Spleen (tissue), 11 donors: Measurements from ENCODE around the gene MRPL55. TPM values are rescaled to one million over a fixed set of nuclear protein-coding genes. Genes with fewer than 3 reads are reported as not detected.

Experiments used
- DNase-seq: peaks from one replicate; pipeline ENCODE4 v3.0.0-alpha.2; 2020
- H3K27ac ChIP-seq, 8 donors: fragments of 200-600 bp; sonication (generic) in 7 of 8; 1 replicate in 4 of 8; 2 replicates in 4 of 8; pipeline versions ENCODE4 v1.5.0 to v1.8.0; 2016 to 2021; ENCODE audit warnings: inconsistent platforms in 4 of 8, mild to moderate bottlenecking in 4 of 8, moderate library complexity in 1 of 8
- H3K27me3 ChIP-seq, 7 donors: fragments of 200-600 bp; sonication (generic) in 6 of 7; replicated peaks in 1 of 7; 1 replicate in 4 of 7; 2 replicates in 3 of 7; pipeline versions ENCODE4 v1.5.0 to v1.8.0; 2016 to 2021; ENCODE audit warnings: inconsistent platforms in 3 of 7, mild to moderate bottlenecking in 1 of 7
- H3K36me3 ChIP-seq, 6 donors: fragments of 200-600 bp; sonication (generic) in 5 of 6; 1 replicate in 4 of 6; 2 replicates in 2 of 6; pipeline versions ENCODE4 v1.5.0 to v1.8.0; 2016 to 2021; ENCODE audit warnings: inconsistent platforms in 2 of 6
- H3K4me1 ChIP-seq, 6 donors: fragments of 200-600 bp; sonication (generic) in 5 of 6; 1 replicate in 3 of 6; 2 replicates in 3 of 6; pipeline versions ENCODE4 v1.5.0 to v1.8.0; 2016 to 2021; ENCODE audit warnings: inconsistent platforms in 3 of 6
- H3K4me3 ChIP-seq, 8 donors: fragments of 200-600 bp; sonication (generic) in 7 of 8; 1 replicate in 4 of 8; 2 replicates in 4 of 8; pipeline versions ENCODE4 v1.5.0 to v1.8.0; 2016 to 2021; ENCODE audit warnings: inconsistent platforms in 4 of 8, mild to moderate bottlenecking in 4 of 8, moderate library complexity in 2 of 8
- H3K9me3 ChIP-seq, 8 donors: fragments of 200-600 bp; sonication (generic) in 7 of 8; 1 replicate in 4 of 8; 2 replicates in 4 of 8; pipeline versions ENCODE4 v1.5.0 to v1.8.0; 2016 to 2021; ENCODE audit warnings: inconsistent platforms in 4 of 8
- CTCF ChIP-seq, 11 experiments: fragments of 200-600 bp in 7 of 11; fragments of 450-650 bp in 4 of 11; sonication (generic) in 4 of 11; IDR thresholded peaks in 8 of 11; conservative IDR thresholded peaks in 3 of 11; 1 replicate in 7 of 11; 2 replicates in 4 of 11; pipeline versions ENCODE4 v1.4.0 to v1.8.0; 2016 to 2021; ENCODE audit warnings: antibody characterized with exemption in 11 of 11, inconsistent platforms in 4 of 11, mild to moderate bottlenecking in 1 of 11
- POLR2A ChIP-seq, 3 donors: fragments of 450-650 bp; IDR thresholded peaks; one replicate each; pipeline ENCODE4 v1.5.1; 2017; ENCODE audit warnings: antibody characterized with exemption in 3 of 3, mild to moderate bottlenecking in 1 of 3
- POLR2AphosphoS5 ChIP-seq, 3 donors: sonication (generic); formaldehyde crosslinking; IDR thresholded peaks; one replicate each; pipeline ENCODE4 v1.5.1; 2017; ENCODE audit warnings: antibody characterized with exemption in 3 of 3
- WGBS, 5 donors: extraction: QIAGEN DNeasy Blood & Tissue Kit in 3 of 5; methylation state at CpG; one replicate each; pipeline versions ENCODE4 v1.1.5 to v1.1.7; 2013 to 2018; 5-methylcytosine and 5-hydroxymethylcytosine counted together
- intact Hi-C: fragments of 100-400 bp; cut with DNase I; formaldehyde crosslinking; loops from one replicate; pipeline ENCODE4 v1.15.0; 2023; ENCODE audit warnings: low total_unique reads
- polyA plus RNA-seq, 3 donors: library from polyadenylated mRNA; stranded (reverse); fragments of 200-250 nt; gene quantifications; one replicate each; pipeline ENCODE4 v1.2.1, GENCODE V29; 2013
- total RNA-seq, 7 donors: library from RNA; depleted of rRNA in 3 of 7; stranded (reverse); fragments of >200 nt in 3 of 7; fragmentation: NEBNext Ultra II Directional in 4 of 7; extraction: Animal tissue kit (Norgen Biotek cat#: 25700) in 4 of 7; gene quantifications; one replicate each; pipeline versions ENCODE4 v1.1.0 to v1.2.1, GENCODE V29; 2016 to 2021
- donor health status: healthy with polysubstance abuse.
- donor health status: DM: no; HTN: no; CAD: no; lungs with moderate emphysema.
- donor health status: DM: no; HTN: no; CAD: no.
- donor health status: Bipolar disorder and iron deficiency.
- donor health status: healthy.
- donor health status: DM: no; HTN: no; CAD: no.
- donor health status: DM: yes; HTN: yes; CAD: no.

MRPL55 gene
- total and polyA plus RNA-seq, 10 donors = 32.3 to 114 (median 72.1) TPM

- Histone ChIP-seq H3K4me1 (peaks cover 0 to 25% (median 19%) of the 10 kb centered on the region in 6 donors), H3K4me3 (no peak overlapping the region), H3K36me3 (no peaks in the 10 kb centered on the region), H3K27me3 (peaks cover 26 to 94% (median 87%) of the 10 kb centered on the region in 7 donors), H3K9me3 (no peaks in the 10 kb centered on the region), H3K27ac (no peak overlapping the region)
- peak; percentile 34 for DNase-seq
- WGBS, 5 donors = 61 to 78% (median 73%) methylated on average over 4 to 10 of the region's 10 CpGs
- TF ChIP-seq POLR2A (IDR thresholded peaks at IDR 0.05) = no peak
- no peak for TF ChIP-seq CTCF (IDR thresholded peaks at IDR 0.05 in 8 of 11, conservative IDR thresholded peaks at IDR 0.05 in 3 of 11)
- no peak for TF ChIP-seq POLR2AphosphoS5 (IDR thresholded peaks at IDR 0.05)
- intact Hi-C loops = no loop called here
Observed at GRCh38 chr1:228061411-228062084, 47.6 kb downstream of the MRPL55 start.

DNA sequence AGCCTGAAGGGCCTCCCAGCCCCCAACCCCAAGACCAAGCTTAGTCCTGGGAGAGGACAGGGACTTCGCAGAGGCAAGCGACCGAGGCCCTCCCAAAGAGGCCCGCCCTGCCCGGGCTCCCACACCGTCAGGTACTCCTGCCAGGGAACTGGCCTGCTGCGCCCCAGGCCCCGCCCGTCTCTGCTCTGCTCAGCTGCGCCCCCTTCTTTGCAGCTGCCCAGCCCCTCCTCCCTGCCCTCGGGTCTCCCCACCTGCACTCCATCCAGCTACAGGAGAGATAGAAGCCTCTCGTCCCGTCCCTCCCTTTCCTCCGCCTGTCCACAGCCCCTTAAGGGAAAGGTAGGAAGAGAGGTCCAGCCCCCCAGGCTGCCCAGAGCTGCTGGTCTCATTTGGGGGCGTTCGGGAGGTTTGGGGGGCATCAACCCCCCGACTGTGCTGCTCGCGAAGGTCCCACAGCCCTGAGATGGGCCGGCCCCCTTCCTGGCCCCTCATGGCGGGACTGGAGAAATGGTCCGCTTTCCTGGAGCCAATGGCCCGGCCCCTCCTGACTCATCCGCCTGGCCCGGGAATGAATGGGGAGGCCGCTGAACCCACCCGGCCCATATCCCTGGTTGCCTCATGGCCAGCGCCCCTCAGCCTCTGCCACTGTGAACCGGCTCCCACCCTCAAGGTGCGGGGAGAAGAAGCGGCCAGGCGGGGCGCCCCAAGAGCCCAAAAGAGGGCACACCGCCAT is 48.5 kb downstream of the MRPL55 start:
- Histone ChIP-seq H3K36me3 (no peaks in the 10 kb centered on the region), H3K27me3 (peaks cover 26 to 90% (median 77%) of the 10 kb centered on the region in 7 donors), H3K9me3 (no peaks in the 10 kb centered on the region), H3K4me1 (peaks cover 0 to 25% (median 19%) of the 10 kb centered on the region in 6 donors), H3K4me3 (peak overlapping the region in 5 of 8 donors; percentile 26 to 63 (median 32)), H3K27ac (no peak overlapping the region)
- peak; percentile 63 for DNase-seq
- 10 to 19% (median 14%) methylated on average over 23 to 34 of the region's 34 CpGs for WGBS, 5 donors
- intact Hi-C loops = no loop called here
- no peak for TF ChIP-seq CTCF (IDR thresholded peaks at IDR 0.05 in 8 of 11, conservative IDR thresholded peaks at IDR 0.05 in 3 of 11)
- TF ChIP-seq POLR2AphosphoS5 (IDR thresholded peaks at IDR 0.05) = no peak
- no peak for TF ChIP-seq POLR2A (IDR thresholded peaks at IDR 0.05)

DNA sequence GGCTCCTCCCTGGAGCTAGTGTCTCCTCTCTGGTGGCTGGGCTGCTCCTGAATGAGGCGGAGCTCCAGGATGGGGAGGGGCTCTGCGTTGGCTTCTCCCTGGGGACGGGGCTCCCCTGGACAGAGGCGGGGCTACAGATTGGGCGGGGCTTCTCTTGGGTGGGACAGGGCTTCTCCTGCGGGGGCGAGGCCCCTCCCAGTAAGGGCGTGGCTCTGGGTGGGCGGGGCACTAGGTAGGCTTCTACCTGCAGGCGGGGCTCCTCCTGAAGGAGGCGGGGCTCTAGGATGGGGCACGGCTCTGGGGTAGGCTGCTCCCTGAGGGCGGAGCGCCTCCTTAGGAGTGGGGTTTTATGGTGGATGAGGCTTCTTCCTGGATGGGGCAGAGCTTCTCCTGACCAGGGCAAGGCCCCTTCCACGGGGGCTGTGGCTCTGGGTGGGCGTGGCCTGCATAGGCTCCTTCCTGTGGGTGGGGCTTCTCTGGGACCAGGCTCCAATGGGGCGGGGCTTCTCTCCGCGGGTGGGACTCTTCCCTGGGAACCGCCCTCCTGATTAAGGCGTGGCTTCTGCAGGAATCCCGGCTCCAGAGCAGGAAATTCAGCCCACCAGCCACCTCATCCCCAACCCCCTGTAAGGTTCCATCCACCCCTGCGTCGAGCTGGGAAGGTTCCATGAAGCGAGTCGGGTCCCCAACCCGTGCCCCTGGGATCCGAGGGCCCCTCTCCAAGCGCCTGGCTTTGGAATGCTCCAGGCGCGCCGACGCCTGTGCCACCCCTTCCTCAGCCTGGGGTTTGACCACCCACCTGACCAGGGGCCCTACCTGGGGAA is 49.3 kb downstream of the MRPL55 start:
- no peak overlapping the region for H3K27ac ChIP-seq
- H3K9me3 ChIP-seq = no peaks in the 10 kb centered on the region
- TF ChIP-seq POLR2AphosphoS5 (IDR thresholded peaks at IDR 0.05) (no peak), CTCF (IDR thresholded peaks at IDR 0.05 in 8 of 11, conservative IDR thresholded peaks at IDR 0.05 in 3 of 11) (no peak), POLR2A (IDR thresholded peaks at IDR 0.05) (no peak)
- WGBS, 5 donors = 6 to 16% (median 7%) methylated on average over 18 to 33 of the region's 33 CpGs
- peak; percentile 84 for DNase-seq
- no peaks in the 10 kb centered on the region for H3K36me3 ChIP-seq
- H3K4me3 ChIP-seq = peak overlapping the region in 7 of 8 donors; percentile 16 to 63 (median 30)
- intact Hi-C loops = no loop called here
- peaks cover 0 to 25% (median 19%) of the 10 kb centered on the region in 6 donors for H3K4me1 ChIP-seq
- peaks cover 26 to 86% (median 70%) of the 10 kb centered on the region in 7 donors for H3K27me3 ChIP-seq
